ENCODE measurements around the gene ZNF692. TPM values are rescaled to one million over a fixed set of nuclear protein-coding genes. Genes with fewer than 3 reads are reported as not detected.
A peak's percentile ranks its signal among the peaks of the same experiment; 100 is the strongest.
"Not testable (repeated sequence)": the region's sequence is repeated elsewhere in the genome, so short reads cannot be mapped to it uniquely, and the experiment has no call there.

The ZNF692 gene
- total RNA-seq, 1 donor from 2014 or later = 41.9 TPM

DNA sequence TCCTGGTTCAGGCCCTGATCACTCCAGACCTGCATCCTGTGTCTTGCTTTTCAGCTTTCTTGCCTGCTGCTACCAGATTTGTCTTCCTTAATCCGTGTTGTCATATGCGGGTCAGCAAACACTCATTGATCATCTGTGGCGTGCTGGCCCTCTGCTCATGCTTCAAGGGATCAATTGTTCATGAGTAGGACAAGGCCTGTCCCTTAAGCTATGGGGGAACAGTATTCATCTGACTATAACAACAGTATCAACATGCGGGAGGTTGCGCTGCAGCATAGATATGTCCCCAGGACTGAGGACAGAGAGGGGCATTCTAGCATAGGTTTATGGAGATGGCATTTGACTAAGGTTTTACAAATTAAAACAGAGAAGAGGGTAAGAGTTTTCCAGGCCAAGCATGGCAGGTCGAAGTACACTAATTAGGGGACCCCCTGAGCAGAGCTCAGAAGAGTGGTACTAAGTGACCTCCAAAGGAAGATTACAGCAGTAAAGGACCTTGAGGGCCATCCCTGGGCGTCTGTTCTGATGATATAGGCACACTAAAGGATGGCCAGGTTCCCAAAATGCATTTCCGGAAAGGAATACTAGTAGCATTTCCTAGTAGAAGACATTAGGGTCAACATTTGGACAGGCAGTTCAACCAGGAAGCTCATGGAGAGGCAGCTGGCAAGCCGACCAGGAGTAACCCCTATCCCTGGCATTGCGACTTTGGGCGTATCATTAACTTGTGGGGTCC, 21.7 kb downstream of the ZNF692 start:
- TF ChIP-seq, protein P1, sequence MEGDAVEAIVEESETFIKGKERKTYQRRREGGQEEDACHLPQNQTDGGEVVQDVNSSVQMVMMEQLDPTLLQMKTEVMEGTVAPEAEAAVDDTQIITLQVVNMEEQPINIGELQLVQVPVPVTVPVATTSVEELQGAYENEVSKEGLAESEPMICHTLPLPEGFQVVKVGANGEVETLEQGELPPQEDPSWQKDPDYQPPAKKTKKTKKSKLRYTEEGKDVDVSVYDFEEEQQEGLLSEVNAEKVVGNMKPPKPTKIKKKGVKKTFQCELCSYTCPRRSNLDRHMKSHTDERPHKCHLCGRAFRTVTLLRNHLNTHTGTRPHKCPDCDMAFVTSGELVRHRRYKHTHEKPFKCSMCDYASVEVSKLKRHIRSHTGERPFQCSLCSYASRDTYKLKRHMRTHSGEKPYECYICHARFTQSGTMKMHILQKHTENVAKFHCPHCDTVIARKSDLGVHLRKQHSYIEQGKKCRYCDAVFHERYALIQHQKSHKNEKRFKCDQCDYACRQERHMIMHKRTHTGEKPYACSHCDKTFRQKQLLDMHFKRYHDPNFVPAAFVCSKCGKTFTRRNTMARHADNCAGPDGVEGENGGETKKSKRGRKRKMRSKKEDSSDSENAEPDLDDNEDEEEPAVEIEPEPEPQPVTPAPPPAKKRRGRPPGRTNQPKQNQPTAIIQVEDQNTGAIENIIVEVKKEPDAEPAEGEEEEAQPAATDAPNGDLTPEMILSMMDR (IDR thresholded peaks at IDR 0.05) = no peak
- no peak for DNase-seq
- H3K36me3 ChIP-seq = no peaks in the 10 kb centered on the region
- no peaks in the 10 kb centered on the region for H3K27me3 ChIP-seq (ENCODE audit: low read depth)
- peak overlapping the region; percentile 100 for H3K27ac ChIP-seq
- H3K4me3 ChIP-seq = peak overlapping the region; percentile 83
- ATAC-seq = no peak
- H3K9me3 ChIP-seq = no peaks in the 10 kb centered on the region
- intact Hi-C loops (cut with DNase I) = no loop called here
- peaks cover 38% of the 10 kb centered on the region for H3K4me1 ChIP-seq

DNA sequence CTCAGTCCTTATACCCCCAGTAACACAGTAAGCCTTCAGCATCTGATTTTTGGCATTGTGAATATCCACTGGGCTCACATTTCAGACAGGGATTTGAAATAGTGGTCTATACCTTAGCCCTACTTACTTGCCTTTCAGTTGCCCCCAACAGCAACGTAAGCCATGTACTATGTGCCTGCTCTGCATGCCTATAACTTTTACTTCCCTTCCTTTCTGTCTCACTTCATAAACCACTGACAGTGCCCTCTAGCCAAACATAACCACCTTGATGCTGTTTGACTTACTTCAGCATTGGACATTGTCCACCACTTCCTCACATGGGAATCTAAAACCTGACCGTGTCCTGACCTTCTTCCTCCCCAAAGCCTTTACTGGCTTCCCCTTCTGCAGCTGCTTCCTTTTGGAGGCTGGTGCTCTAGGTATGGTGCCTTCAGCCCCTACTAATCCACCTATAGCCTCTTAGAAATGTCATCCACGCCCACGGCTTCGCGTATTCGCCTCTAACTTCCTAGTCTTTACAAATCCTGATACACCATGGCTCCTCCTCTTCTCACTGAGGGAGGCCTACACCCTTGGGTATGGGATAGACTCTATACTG, 24.4 kb downstream of the ZNF692 start:
- Histone ChIP-seq H3K27me3 (ENCODE audit: low read depth) (no peaks in the 10 kb centered on the region), H3K4me3 (no peak overlapping the region), H3K36me3 (no peaks in the 10 kb centered on the region), H3K27ac (no peak overlapping the region), H3K4me1 (peaks cover 12% of the 10 kb centered on the region), H3K9me3 (no peaks in the 10 kb centered on the region)
- TF ChIP-seq, protein P1 (IDR thresholded peaks at IDR 0.05) = no peak
- ATAC-seq = no peak
- intact Hi-C loops (cut with DNase I) = no loop called here
- DNase-seq = no peak

GRCh38 chr1:248831842-248832241, 27.0 kb downstream of the ZNF692 start:
- Histone ChIP-seq H3K27ac (no peak overlapping the region), H3K4me1 (peaks cover 7% of the 10 kb centered on the region), H3K4me3 (no peak overlapping the region), H3K36me3 (no peaks in the 10 kb centered on the region), H3K9me3 (no peaks in the 10 kb centered on the region), H3K27me3 (ENCODE audit: low read depth) (no peaks in the 10 kb centered on the region)
- intact Hi-C loops (cut with DNase I) = no loop called here
- no peak for ATAC-seq
- TF ChIP-seq, protein P1 (IDR thresholded peaks at IDR 0.05) = no peak
- DNase-seq = no peak

DNA sequence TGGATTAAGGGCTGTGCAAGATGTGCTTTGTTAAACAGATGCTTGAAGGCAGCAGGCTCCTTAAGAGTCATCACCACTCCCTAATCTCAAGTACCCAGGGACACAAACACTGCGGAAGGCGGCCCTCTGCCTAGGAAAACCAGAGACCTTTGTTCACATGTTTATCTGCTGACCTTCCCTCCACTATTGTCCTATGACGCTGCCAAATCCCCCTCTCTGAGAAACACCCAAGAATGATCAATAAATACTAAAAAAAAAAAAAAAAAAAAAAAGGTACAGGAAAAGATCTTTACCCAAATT, 28.2 kb downstream of the ZNF692 start:
- H3K9me3 ChIP-seq; H3K27me3 ChIP-seq (ENCODE audit: low read depth); H3K4me1 ChIP-seq; intact Hi-C loops (cut with DNase I); H3K36me3 ChIP-seq; H3K4me3 ChIP-seq; ATAC-seq; H3K27ac ChIP-seq; DNase-seq: not testable (repeated sequence)

- H3K4me3 ChIP-seq = no peak overlapping the region
- H3K36me3 ChIP-seq = no peaks in the 10 kb centered on the region
- H3K27me3 ChIP-seq (ENCODE audit: low read depth) = no peaks in the 10 kb centered on the region
- TF ChIP-seq, protein P1 (IDR thresholded peaks at IDR 0.05) = no peak
- no peak overlapping the region for H3K27ac ChIP-seq
- intact Hi-C loops (cut with DNase I) = no loop called here
- peaks cover 23% of the 10 kb centered on the region for H3K4me1 ChIP-seq
- no peaks in the 10 kb centered on the region for H3K9me3 ChIP-seq
- no peak for ATAC-seq
- no peak for DNase-seq
Measured at GRCh38 chr1:248828845-248829244, 30.0 kb downstream of the ZNF692 start.

Data from lower lobe of right lung (tissue), 2 donors.